Astrocyte (in vitro differentiated cells and primary cell): ENCODE results near the gene HLA-B.

ENCODE experiments used
- CTCF ChIP-seq: IDR thresholded peaks from 2 replicates; pipeline ENCODE4 v1.5.1; 2011; ENCODE audit warnings: low read depth, mild to moderate bottlenecking, inconsistent platforms, low read length, moderate library complexity; ENCODE audit not compliant: insufficient read depth
- EZH2 ChIP-seq: IDR thresholded peaks from 2 replicates; pipeline ENCODE4 v1.6.1; 2012; ENCODE audit warnings: mild to moderate bottlenecking, low read length, inconsistent platforms; ENCODE audit not compliant: insufficient read depth

- TF ChIP-seq CTCF = no peak
- TF ChIP-seq EZH2 = no peak
Observed at GRCh38 chr6:31304683-31305082, 52.3 kb downstream of the HLA-B start.
